ENCODE results near the gene SH3RF1.

Gene SH3RF1

GRCh38 chr4:169051761-169052593, 218.8 kb downstream of the SH3RF1 start:
- Histone ChIP-seq H4K8ac (ENCODE audit: low read depth, low read length) (no peak overlapping the region), H2BK5ac (ENCODE audit: low read depth, low read length, poor library complexity) (no peak overlapping the region), H3K4ac (ENCODE audit: low read depth, low read length) (no peak overlapping the region), H2BK120ac (ENCODE audit: insufficient read depth, low read length, poor library complexity) (no peak overlapping the region), H4K12ac (ENCODE audit: low read depth, low read length) (no peak overlapping the region), H2BK12ac (ENCODE audit: low read length) (no peak overlapping the region), H3K23ac (ENCODE audit: low read length) (no peak overlapping the region), H3K79me1 (ENCODE audit: low read length) (no peaks in the 10 kb centered on the region), H3K36me3 (ENCODE audit: control insufficient read depth in 1 of 2, insufficient read depth in 2 of 2, low read length in 2 of 2) (no peaks in the 10 kb centered on the region), H3K4me3 (ENCODE audit: low read depth, low read length) (no peak overlapping the region), H3K18ac (ENCODE audit: low read length) (no peak overlapping the region), H3K9me3 (ENCODE audit: insufficient read depth, low read depth, low read length) (no peaks in the 10 kb centered on the region), H4K91ac (ENCODE audit: low read depth, low read length) (no peak overlapping the region), H3K79me2 (ENCODE audit: control insufficient read depth, insufficient read depth, low read length, poor library complexity) (no peaks in the 10 kb centered on the region), H2AFZ (ENCODE audit: insufficient read depth, low read length, poor library complexity) (no peak overlapping the region), H3K27me3 (ENCODE audit: insufficient read depth, low read length) (no peaks in the 10 kb centered on the region), H3K9ac (ENCODE audit: low read length) (no peak overlapping the region), H3K14ac (ENCODE audit: low read length) (no peak overlapping the region), H2AK5ac (ENCODE audit: low read length) (no peak overlapping the region), H3K4me1 (ENCODE audit: control insufficient read depth in 1 of 2, insufficient read depth in 2 of 2, low read length in 2 of 2) (no peaks in the 10 kb centered on the region), H3K27ac (ENCODE audit: low read depth, low read length) (no peak overlapping the region), H3K4me2 (ENCODE audit: low read length) (no peak overlapping the region)
- no peak for DNase-seq
- no CpG with 5 or more reads among the region's 10 CpGs for WGBS (ENCODE audit: extremely low coverage, insufficient coverage, insufficient read length)

- Histone ChIP-seq H3K18ac (ENCODE audit: low read length) (no peak overlapping the region), H4K12ac (ENCODE audit: low read depth, low read length) (no peak overlapping the region), H3K79me2 (ENCODE audit: control insufficient read depth, insufficient read depth, low read length, poor library complexity) (no peaks in the 10 kb centered on the region), H3K27ac (ENCODE audit: low read depth, low read length) (no peak overlapping the region), H4K8ac (ENCODE audit: low read depth, low read length) (no peak overlapping the region), H3K9ac (ENCODE audit: low read length) (no peak overlapping the region), H3K79me1 (ENCODE audit: low read length) (no peaks in the 10 kb centered on the region), H4K91ac (ENCODE audit: low read depth, low read length) (no peak overlapping the region), H3K4me3 (ENCODE audit: low read depth, low read length) (no peak overlapping the region), H2BK5ac (ENCODE audit: low read depth, low read length, poor library complexity) (no peak overlapping the region), H3K23ac (ENCODE audit: low read length) (no peak overlapping the region), H2AFZ (ENCODE audit: insufficient read depth, low read length, poor library complexity) (no peak overlapping the region), H3K4me2 (ENCODE audit: low read length) (no peak overlapping the region), H2BK120ac (ENCODE audit: insufficient read depth, low read length, poor library complexity) (no peak overlapping the region), H3K27me3 (ENCODE audit: insufficient read depth, low read length) (no peaks in the 10 kb centered on the region), H2BK12ac (ENCODE audit: low read length) (no peak overlapping the region), H2AK5ac (ENCODE audit: low read length) (no peak overlapping the region), H3K36me3 (ENCODE audit: control insufficient read depth in 1 of 2, insufficient read depth in 2 of 2, low read length in 2 of 2) (no peaks in the 10 kb centered on the region), H3K4me1 (ENCODE audit: control insufficient read depth in 1 of 2, insufficient read depth in 2 of 2, low read length in 2 of 2) (no peaks in the 10 kb centered on the region), H3K9me3 (ENCODE audit: insufficient read depth, low read depth, low read length) (no peaks in the 10 kb centered on the region), H3K4ac (ENCODE audit: low read depth, low read length) (no peak overlapping the region), H3K14ac (ENCODE audit: low read length) (no peak overlapping the region)
- no CpG with 5 or more reads among the region's 9 CpGs for WGBS (ENCODE audit: extremely low coverage, insufficient coverage, insufficient read length)
- no peak for DNase-seq
Measured at GRCh38 chr4:169050881-169051760, 219.6 kb downstream of the SH3RF1 start.

GRCh38 chr4:169050284-169050683, 220.5 kb downstream of the SH3RF1 start:
- no peak overlapping the region for H4K91ac ChIP-seq (ENCODE audit: low read depth, low read length)
- H3K79me1 ChIP-seq (ENCODE audit: low read length), result no peaks in the 10 kb centered on the region
- H2AFZ ChIP-seq (ENCODE audit: insufficient read depth, low read length, poor library complexity), result no peak overlapping the region
- no peaks in the 10 kb centered on the region for H3K9me3 ChIP-seq (ENCODE audit: insufficient read depth, low read depth, low read length)
- no peak overlapping the region for H3K4ac ChIP-seq (ENCODE audit: low read depth, low read length)
- H3K18ac ChIP-seq (ENCODE audit: low read length), result no peak overlapping the region
- H3K14ac ChIP-seq (ENCODE audit: low read length), result no peak overlapping the region
- no peak overlapping the region for H3K9ac ChIP-seq (ENCODE audit: low read length)
- no peak overlapping the region for H2AK5ac ChIP-seq (ENCODE audit: low read length)
- no peak overlapping the region for H3K4me2 ChIP-seq (ENCODE audit: low read length)
- H3K4me1 ChIP-seq (ENCODE audit: control insufficient read depth in 1 of 2, insufficient read depth in 2 of 2, low read length in 2 of 2), result no peaks in the 10 kb centered on the region
- no peaks in the 10 kb centered on the region for H3K36me3 ChIP-seq (ENCODE audit: control insufficient read depth in 1 of 2, insufficient read depth in 2 of 2, low read length in 2 of 2)
- H3K79me2 ChIP-seq (ENCODE audit: control insufficient read depth, insufficient read depth, low read length, poor library complexity), result no peaks in the 10 kb centered on the region
- H3K4me3 ChIP-seq (ENCODE audit: low read depth, low read length), result no peak overlapping the region
- H3K27ac ChIP-seq (ENCODE audit: low read depth, low read length), result no peak overlapping the region
- no peak overlapping the region for H3K23ac ChIP-seq (ENCODE audit: low read length)
- H4K8ac ChIP-seq (ENCODE audit: low read depth, low read length), result no peak overlapping the region
- no peak overlapping the region for H2BK5ac ChIP-seq (ENCODE audit: low read depth, low read length, poor library complexity)
- H4K12ac ChIP-seq (ENCODE audit: low read depth, low read length), result no peak overlapping the region
- no peaks in the 10 kb centered on the region for H3K27me3 ChIP-seq (ENCODE audit: insufficient read depth, low read length)
- DNase-seq, result no peak
- H2BK12ac ChIP-seq (ENCODE audit: low read length), result no peak overlapping the region
- no CpG with 5 or more reads among the region's 7 CpGs for WGBS (ENCODE audit: extremely low coverage, insufficient coverage, insufficient read length)
- H2BK120ac ChIP-seq (ENCODE audit: insufficient read depth, low read length, poor library complexity), result no peak overlapping the region

- WGBS (ENCODE audit: extremely low coverage, insufficient coverage, insufficient read length), result no CpG with 5 or more reads among the region's 9 CpGs
- no peaks in the 10 kb centered on the region for H3K79me2 ChIP-seq (ENCODE audit: control insufficient read depth, insufficient read depth, low read length, poor library complexity)
- no peak overlapping the region for H4K91ac ChIP-seq (ENCODE audit: low read depth, low read length)
- H4K12ac ChIP-seq (ENCODE audit: low read depth, low read length), result no peak overlapping the region
- no peak overlapping the region for H3K27ac ChIP-seq (ENCODE audit: low read depth, low read length)
- no peak overlapping the region for H2BK5ac ChIP-seq (ENCODE audit: low read depth, low read length, poor library complexity)
- no peak overlapping the region for H2AFZ ChIP-seq (ENCODE audit: insufficient read depth, low read length, poor library complexity)
- DNase-seq, result no peak
- H3K9me3 ChIP-seq (ENCODE audit: insufficient read depth, low read depth, low read length), result no peaks in the 10 kb centered on the region
- H3K14ac ChIP-seq (ENCODE audit: low read length), result no peak overlapping the region
- no peaks in the 10 kb centered on the region for H3K27me3 ChIP-seq (ENCODE audit: insufficient read depth, low read length)
- no peaks in the 10 kb centered on the region for H3K79me1 ChIP-seq (ENCODE audit: low read length)
- no peak overlapping the region for H2BK120ac ChIP-seq (ENCODE audit: insufficient read depth, low read length, poor library complexity)
- no peaks in the 10 kb centered on the region for H3K36me3 ChIP-seq (ENCODE audit: control insufficient read depth in 1 of 2, insufficient read depth in 2 of 2, low read length in 2 of 2)
- no peak overlapping the region for H3K18ac ChIP-seq (ENCODE audit: low read length)
- no peak overlapping the region for H3K23ac ChIP-seq (ENCODE audit: low read length)
- H3K4me2 ChIP-seq (ENCODE audit: low read length), result no peak overlapping the region
- H3K4me3 ChIP-seq (ENCODE audit: low read depth, low read length), result no peak overlapping the region
- H2AK5ac ChIP-seq (ENCODE audit: low read length), result no peak overlapping the region
- no peak overlapping the region for H2BK12ac ChIP-seq (ENCODE audit: low read length)
- H3K4me1 ChIP-seq (ENCODE audit: control insufficient read depth in 1 of 2, insufficient read depth in 2 of 2, low read length in 2 of 2), result no peaks in the 10 kb centered on the region
- no peak overlapping the region for H3K9ac ChIP-seq (ENCODE audit: low read length)
- H4K8ac ChIP-seq (ENCODE audit: low read depth, low read length), result no peak overlapping the region
- H3K4ac ChIP-seq (ENCODE audit: low read depth, low read length), result no peak overlapping the region
Measured at GRCh38 chr4:169048868-169049414, 221.8 kb downstream of the SH3RF1 start.

Measured in trophoblast cell (in vitro differentiated cells and primary cell).